Lung (tissue), 12 donors: ENCODE data around the gene DDX27. TPM values are rescaled to one million over a fixed set of nuclear protein-coding genes. Genes with fewer than 3 reads are reported as not detected.

ENCODE experiments used
- ATAC-seq: fragments of 200-7000 bp; cut with Tn5 transposase; one replicate; pipeline ENCODE4 v1.9.1; 2020; ENCODE audit warnings: moderate number of reproducible peaks; ENCODE audit not compliant: insufficient read depth, low FRiP score
- DNase-seq, 3 donors: peaks; one replicate each; pipeline ENCODE4 v3.0.0-alpha.2; 2013 to 2017
- H3K27ac ChIP-seq, 2 donors: one replicate each; pipeline ENCODE4 v1.5.1; 2013; ENCODE audit warnings: mild to moderate bottlenecking in 2 of 2, moderate library complexity in 2 of 2, control low read depth in 1 of 2, inconsistent platforms in 1 of 2, low read depth in 1 of 2, low read length in 1 of 2
- H3K27me3 ChIP-seq, 3 donors: one replicate each; pipeline ENCODE4 v1.5.1; 2013; ENCODE audit warnings: low read length in 2 of 3; ENCODE audit not compliant: control insufficient read depth in 3 of 3, insufficient read depth in 3 of 3
- H3K36me3 ChIP-seq, 4 donors: one replicate each; pipeline ENCODE4 v1.5.1; 2013; ENCODE audit warnings: low read length in 4 of 4, mild to moderate bottlenecking in 1 of 4, moderate library complexity in 1 of 4; ENCODE audit not compliant: control insufficient read depth in 4 of 4, insufficient read depth in 4 of 4
- H3K4me1 ChIP-seq, 5 donors: one replicate each; pipeline ENCODE4 v1.5.1; 2013; ENCODE audit warnings: low read length in 5 of 5, mild to moderate bottlenecking in 2 of 5, moderate library complexity in 1 of 5; ENCODE audit not compliant: control insufficient read depth in 5 of 5, insufficient read depth in 5 of 5
- H3K4me3 ChIP-seq: one replicate; pipeline ENCODE4 v1.5.1; 2013; ENCODE audit warnings: mild to moderate bottlenecking, control low read depth, moderate library complexity
- H3K9ac ChIP-seq, 2 donors: one replicate each; pipeline ENCODE4 v1.5.1; 2013; ENCODE audit warnings: low read length in 2 of 2, control low read depth in 1 of 2; ENCODE audit not compliant: insufficient read depth in 1 of 2
- H3K9me3 ChIP-seq, 4 donors: one replicate each; pipeline ENCODE4 v1.5.1; 2013; ENCODE audit warnings: low read length in 3 of 4, mild to moderate bottlenecking in 1 of 4, moderate library complexity in 1 of 4; ENCODE audit not compliant: control insufficient read depth in 4 of 4, insufficient read depth in 3 of 4
- CTCF ChIP-seq: IDR thresholded peaks from 2 replicates; pipeline ENCODE4 v1.5.1; 2012; ENCODE audit warnings: mild to moderate bottlenecking; ENCODE audit errors: control extremely low read depth, extremely low read depth
- WGBS, 2 donors: extraction: QIAGEN DNeasy Blood & Tissue Kit; methylation state at CpG; one replicate each; pipeline ENCODE4 v1.1.7; 2013; 5-methylcytosine and 5-hydroxymethylcytosine counted together
- polyA plus RNA-seq, 2 donors: library from polyadenylated mRNA; stranded (reverse); fragments of 200-250 nt; gene quantifications; one replicate each; pipeline ENCODE4 v1.2.1, GENCODE V29; 2013
- total RNA-seq, 2 donors: library from RNA; depleted of rRNA in 1 of 2; stranded (reverse); fragments of >200 nt in 1 of 2; gene quantifications; one replicate each; pipeline ENCODE4 v1.2.1, GENCODE V29; 2014 to 2021
- donor health status: control.
- donor health status: control.
- donor health status: Bipolar disorder and iron deficiency.
- donor health status: healthy.
- donor health status: DM: yes; HTN: yes; CAD: no.

The DDX27 gene
- total and polyA plus RNA-seq, 4 donors = 24.9 to 30.0 (median 26.1) TPM

GRCh38 chr20:49281913-49282467 is 62.8 kb downstream of the DDX27 start:
- ATAC-seq (no peak), DNase-seq (no peak)
- H3K27ac ChIP-seq = no peak overlapping the region
- peaks cover 51 to 81% (median 71%) of the 10 kb centered on the region in 4 donors for H3K36me3 ChIP-seq
- no peak for TF ChIP-seq CTCF
- peaks cover 0 to 38% (median 30%) of the 10 kb centered on the region in 4 donors for H3K9me3 ChIP-seq
- H3K9ac ChIP-seq = no peak overlapping the region
- H3K27me3 ChIP-seq = no peaks in the 10 kb centered on the region
- peaks cover 0 to 29% (median 10%) of the 10 kb centered on the region in 5 donors for H3K4me1 ChIP-seq
- no peak overlapping the region for H3K4me3 ChIP-seq
- 79 to 92% methylated on average over 9 of the region's 9 CpGs for WGBS, 2 donors

- H3K27me3 ChIP-seq = no peaks in the 10 kb centered on the region
- WGBS, 2 donors = 82 to 85% methylated on average over 20 of the region's 20 CpGs
- TF ChIP-seq CTCF = no peak
- no peak overlapping the region for H3K4me3 ChIP-seq
- H3K9ac ChIP-seq = no peak overlapping the region
- H3K4me1 ChIP-seq = peaks cover 0 to 31% (median 10%) of the 10 kb centered on the region in 5 donors
- H3K27ac ChIP-seq = no peak overlapping the region
- DNase-seq = no peak
- no peak for ATAC-seq
- peaks cover 55 to 88% (median 77%) of the 10 kb centered on the region in 4 donors for H3K36me3 ChIP-seq
- peaks cover 0 to 41% (median 33%) of the 10 kb centered on the region in 4 donors for H3K9me3 ChIP-seq
These were observed 63.5 kb downstream of the DDX27 start for GRCh38 chr20:49282584-49283171.

- Histone ChIP-seq H3K9me3 (peaks cover 0 to 44% (median 34%) of the 10 kb centered on the region in 4 donors), H3K4me3 (no peak overlapping the region), H3K36me3 (peaks cover 58 to 94% (median 80%) of the 10 kb centered on the region in 4 donors), H3K4me1 (peaks cover 0 to 33% (median 10%) of the 10 kb centered on the region in 5 donors), H3K9ac (no peak overlapping the region), H3K27ac (no peak overlapping the region), H3K27me3 (no peaks in the 10 kb centered on the region)
- no peak for ATAC-seq
- DNase-seq = peak in 1 of 3 donors; percentile 4
- WGBS, 2 donors = 91 to 92% methylated on average over 9 of the region's 9 CpGs
- no peak for TF ChIP-seq CTCF
These were observed 64.0 kb downstream of the DDX27 start for GRCh38 chr20:49283176-49283702.
